Central memory CD4-positive, alpha-beta T cell (primary cell): ENCODE results near the gene OTOS.

ENCODE experiments used
- DNase-seq: peaks from one replicate; pipeline ENCODE4 v3.0.0; 2022

Gene OTOS

GRCh38 chr2:240166761-240167587 is 26.5 kb upstream of the OTOS start:
- no peak for DNase-seq

- DNase-seq: no peak
These were observed 25.7 kb upstream of the OTOS start for GRCh38 chr2:240166191-240166590.

- DNase-seq: no peak
These were observed 25.2 kb upstream of the OTOS start for GRCh38 chr2:240165661-240166060.

- DNase-seq: no peak
These were observed 24.6 kb upstream of the OTOS start for GRCh38 chr2:240165034-240165433.

- no peak for DNase-seq
These were observed 24.1 kb upstream of the OTOS start for GRCh38 chr2:240164586-240164985.

GRCh38 chr2:240163844-240164574 is 23.6 kb upstream of the OTOS start:
- no peak for DNase-seq

GRCh38 chr2:240162939-240163714 is 22.7 kb upstream of the OTOS start:
- DNase-seq: no peak

- DNase-seq: no peak
These were observed 22.1 kb upstream of the OTOS start for GRCh38 chr2:240162531-240162930.

GRCh38 chr2:240162032-240162431 is 21.6 kb upstream of the OTOS start:
- DNase-seq: no peak

- DNase-seq: no peak
These were observed 20.8 kb upstream of the OTOS start for GRCh38 chr2:240161087-240161750.

GRCh38 chr2:240160291-240161086 is 20.0 kb upstream of the OTOS start:
- no peak for DNase-seq

GRCh38 chr2:240159251-240159839 is 18.9 kb upstream of the OTOS start:
- no peak for DNase-seq

GRCh38 chr2:240157147-240157470 is 16.7 kb upstream of the OTOS start:
- no peak for DNase-seq

- DNase-seq: no peak
These were observed 16.1 kb upstream of the OTOS start for GRCh38 chr2:240156435-240157146.

- no peak for DNase-seq
These were observed 15.4 kb upstream of the OTOS start for GRCh38 chr2:240155745-240156390.

- DNase-seq: no peak
These were observed 14.7 kb upstream of the OTOS start for GRCh38 chr2:240155048-240155744.

GRCh38 chr2:240154606-240155005 is 14.1 kb upstream of the OTOS start:
- DNase-seq: no peak

GRCh38 chr2:240153418-240153817 is 13.0 kb upstream of the OTOS start:
- DNase-seq: no peak

- no peak for DNase-seq
These were observed 11.1 kb upstream of the OTOS start for GRCh38 chr2:240151477-240152031.
